Stimulated activated CD4-positive, alpha-beta T cell treated with anti-CD3 and anti-CD28 coated beads, Interleukin-2, amount 100 ng/mL, for 48 hours (primary cell): ENCODE results near the gene CENPT.
A peak's percentile ranks its signal among the peaks of the same experiment; 100 is the strongest.

ENCODE experiments used
- DNase-seq, 2 donors: peaks; one replicate each; pipeline ENCODE4 v3.0.0-alpha.2; 2020

The CENPT gene

DNA sequence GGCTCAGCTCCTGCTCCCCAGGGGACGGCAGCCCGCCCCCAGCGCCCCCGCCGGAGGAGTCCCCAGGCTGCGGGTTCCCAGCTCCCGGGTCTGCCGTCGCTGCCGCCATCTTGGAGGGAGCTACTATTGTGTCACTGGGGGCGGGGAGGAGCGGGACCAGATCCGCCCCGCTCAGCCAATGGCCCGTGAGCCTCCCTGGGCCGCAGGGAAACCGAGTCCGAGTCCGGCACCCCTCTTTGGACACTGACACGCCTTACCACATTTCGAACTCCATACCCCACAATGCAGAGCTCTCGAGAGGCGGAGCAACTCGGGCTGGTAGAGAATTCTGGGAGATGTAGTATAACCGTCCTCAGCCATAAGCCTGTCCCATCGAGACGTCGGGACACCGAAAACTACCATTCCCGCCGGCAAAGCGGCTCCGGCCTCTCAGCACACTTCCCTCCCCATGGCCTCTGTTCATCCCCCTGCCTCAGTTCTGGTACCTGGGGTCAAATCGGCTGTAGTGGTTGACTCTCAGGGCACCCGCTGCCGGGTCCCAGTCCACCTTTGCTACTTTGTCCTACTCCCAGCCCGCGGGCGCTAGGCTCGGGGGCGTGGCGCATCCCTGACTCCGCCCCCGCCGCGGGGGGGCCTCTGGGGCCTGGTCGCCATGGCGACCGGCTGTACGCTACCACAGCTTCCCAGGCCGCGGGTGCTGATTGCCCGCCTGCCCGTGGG lies 40.9 kb downstream of the CENPT start, which contains the start of the genes RANBP10 and TSNAXIP1:
RANBP10 (minus strand) TSS at position 133 of the 720 bp plus-strand sequence; CDS start at position 109, 24 bp downstream.
TSNAXIP1 (plus strand) TSS at position 462 of the 720 bp plus-strand sequence. CDS start 261 bp downstream, outside the sequence.
- peak; percentile 89 to 93 for DNase-seq

DNA sequence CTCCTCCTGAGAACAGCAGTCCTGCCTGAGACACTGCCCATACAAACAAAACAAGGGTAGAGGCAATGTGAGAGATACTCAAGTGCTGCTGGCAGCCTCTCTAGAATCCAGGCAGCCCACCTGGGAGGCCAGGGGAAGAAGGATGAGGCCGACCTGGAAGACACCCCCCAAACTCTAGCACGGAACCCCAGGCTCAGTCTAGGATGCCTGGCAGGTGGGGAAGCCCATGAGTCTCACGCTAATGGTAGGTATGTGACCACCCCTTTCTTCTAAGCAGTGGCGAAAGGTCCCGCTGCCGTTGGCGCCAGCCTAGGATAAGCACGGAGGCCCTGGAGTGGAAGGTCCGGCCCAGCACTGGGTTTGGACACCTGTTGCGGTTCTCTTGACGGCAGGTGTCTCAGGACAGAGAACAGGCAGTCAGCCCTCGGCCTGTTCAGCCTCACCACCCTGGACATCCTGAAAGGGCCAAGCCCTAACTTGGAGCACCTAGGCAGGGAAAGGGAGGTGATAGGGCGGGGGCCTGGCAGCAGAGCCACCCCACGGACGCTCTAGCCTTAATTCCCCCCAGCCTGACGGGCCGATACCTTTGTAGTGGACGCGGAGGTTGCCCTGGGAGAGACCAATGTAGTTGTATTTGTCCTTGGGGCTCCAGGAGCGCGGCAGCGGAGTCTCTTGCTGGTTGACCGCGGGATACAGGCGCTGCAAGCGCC lies 41.6 kb downstream of the CENPT start:
- DNase-seq, result no peak

DNA sequence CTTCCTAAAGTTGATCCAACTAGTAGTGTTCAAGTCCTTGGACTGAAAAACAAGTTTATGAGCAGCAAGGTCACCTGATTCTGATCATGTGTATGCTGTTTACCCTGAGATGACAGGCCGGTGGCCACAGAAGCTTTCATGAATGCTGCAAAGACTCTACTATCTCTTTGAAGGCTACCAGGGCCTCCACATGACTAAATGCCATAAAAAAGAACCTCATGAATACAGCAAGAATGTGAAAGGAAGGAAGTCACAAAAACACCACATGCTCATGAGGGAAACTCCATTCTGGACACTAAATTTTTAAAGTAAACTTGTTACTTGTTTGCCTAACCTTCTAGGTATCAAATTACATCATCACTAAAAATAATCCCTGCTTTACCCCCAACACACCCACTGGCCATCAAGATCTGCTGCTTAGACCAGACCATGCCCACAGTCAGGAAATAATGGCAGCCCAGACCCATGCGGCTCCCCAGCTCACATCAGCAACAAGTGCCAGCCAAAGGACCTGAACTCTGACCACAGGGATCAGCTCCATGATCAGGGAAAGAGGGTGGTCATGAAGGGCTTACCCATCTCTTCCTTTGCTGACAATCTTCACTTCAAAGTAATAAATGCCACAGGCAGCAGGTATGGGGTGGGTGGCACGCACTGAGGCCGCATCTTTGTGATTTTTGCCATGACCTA lies 42.5 kb downstream of the CENPT start:
- DNase-seq, result no peak

DNA sequence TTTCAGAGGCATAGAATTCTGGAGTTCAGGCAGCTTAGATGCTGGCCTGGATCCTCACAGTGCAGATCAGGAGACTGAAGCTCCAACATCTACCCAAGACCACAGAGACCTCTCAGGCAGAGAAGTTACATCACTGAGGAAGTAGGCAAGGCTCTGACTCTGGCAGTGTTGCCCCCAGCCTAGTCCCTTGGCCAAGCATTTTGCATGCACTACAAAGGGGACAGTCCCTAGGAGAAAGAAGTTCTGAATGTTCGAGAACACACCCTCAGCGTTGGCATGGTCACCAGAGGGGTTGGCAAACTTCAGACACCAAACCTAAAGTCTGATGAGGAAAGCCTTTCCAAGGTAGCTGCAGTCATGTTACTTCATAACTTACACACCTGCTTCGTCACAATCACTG lies 43.6 kb downstream of the CENPT start:
- DNase-seq, result no peak

DNA sequence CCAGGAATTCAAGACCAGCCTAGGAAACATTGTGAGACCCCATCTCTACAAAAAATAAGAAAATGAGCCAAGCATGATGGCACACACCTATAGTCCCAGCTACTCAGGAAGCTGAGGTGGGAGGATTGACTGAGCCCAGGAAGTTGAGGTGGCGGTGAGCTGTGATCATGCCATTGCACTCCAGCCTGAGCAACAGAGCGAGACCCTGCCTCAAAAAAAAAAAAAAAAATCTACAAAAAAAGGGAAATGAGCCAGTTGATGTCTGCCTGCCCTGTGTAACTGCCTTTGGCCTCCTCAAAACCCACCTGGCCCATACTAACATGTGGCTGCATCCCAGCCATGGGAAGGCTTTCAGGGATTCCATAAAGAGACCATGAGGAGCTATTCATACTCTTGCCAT lies 45.6 kb downstream of the CENPT start:
- DNase-seq, result no peak

DNA sequence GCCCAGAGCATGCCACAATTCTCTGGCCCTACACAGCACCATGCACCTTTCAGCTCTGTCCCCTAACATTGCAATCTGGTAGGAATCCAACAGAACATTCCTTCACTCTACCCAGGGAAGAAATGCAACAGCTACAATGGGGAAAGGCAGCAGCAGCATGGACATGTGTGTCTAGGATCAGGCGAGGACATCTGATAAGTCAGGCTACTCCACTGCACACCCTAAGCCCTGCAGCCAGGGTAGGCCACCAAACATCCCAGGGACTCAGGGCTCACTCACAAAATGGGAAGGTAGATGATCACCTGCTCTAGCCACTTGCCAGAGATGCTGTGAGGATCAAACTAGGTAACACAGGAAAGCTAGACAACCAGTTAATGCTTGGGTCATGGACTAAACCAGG lies 46.3 kb downstream of the CENPT start:
- no peak for DNase-seq

DNA sequence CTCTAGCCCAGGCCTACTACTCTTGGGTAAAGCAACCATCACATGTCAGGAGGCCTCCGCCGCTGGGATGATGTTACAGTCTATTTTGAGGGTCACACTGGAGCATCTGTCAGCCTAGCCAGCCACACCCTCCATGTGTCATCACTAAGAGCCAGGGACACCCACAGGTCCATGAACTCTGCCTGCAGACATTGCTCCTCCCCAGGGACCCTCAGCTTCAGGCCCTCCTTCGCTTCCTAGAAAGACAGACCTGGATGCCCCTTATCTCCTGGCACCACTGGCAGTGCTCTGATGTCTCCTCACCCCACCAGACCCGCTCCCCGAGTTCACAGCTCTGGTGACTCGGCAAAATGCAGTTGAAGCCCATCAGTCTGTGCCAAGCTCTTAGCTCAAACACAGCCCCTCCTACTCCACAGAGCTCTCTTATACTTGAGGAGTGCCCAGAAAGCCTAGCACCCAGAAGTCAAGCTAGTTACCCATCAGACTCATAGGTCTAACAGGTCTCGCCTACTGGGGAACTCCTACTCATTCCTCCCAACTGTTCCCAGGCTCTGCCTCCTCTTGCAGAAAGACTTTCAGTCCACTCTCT lies 47.1 kb downstream of the CENPT start:
- DNase-seq, result no peak

DNA sequence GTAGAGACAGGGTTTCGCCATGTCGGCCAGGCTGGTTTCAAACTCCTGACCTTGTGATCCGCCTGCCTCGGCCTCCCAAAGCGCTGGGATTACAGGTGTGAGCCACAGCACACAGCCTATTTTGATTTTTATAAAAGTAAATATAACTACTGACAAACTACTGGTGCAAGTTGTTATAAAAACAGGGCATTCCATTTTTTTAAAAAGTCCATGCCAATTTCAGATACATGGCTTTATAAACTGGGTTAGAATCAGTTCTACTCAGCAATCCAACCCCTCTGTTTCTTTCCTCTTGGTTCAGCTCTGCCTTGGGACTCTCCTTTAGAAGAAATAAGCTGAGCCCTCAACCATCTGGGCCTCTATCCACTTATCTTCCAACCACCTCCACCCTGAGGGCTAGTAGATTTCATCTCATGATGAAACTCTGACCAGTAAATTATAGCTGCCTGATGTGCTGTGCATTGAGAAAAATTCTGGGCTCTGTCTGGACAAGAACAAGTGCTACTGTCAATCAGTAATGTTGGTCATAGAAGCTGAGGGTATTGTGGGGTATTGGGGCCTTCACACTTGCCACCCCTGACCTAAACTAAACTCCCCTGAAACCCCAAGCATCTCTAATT lies 51.3 kb downstream of the CENPT start:
- no peak for DNase-seq

DNA sequence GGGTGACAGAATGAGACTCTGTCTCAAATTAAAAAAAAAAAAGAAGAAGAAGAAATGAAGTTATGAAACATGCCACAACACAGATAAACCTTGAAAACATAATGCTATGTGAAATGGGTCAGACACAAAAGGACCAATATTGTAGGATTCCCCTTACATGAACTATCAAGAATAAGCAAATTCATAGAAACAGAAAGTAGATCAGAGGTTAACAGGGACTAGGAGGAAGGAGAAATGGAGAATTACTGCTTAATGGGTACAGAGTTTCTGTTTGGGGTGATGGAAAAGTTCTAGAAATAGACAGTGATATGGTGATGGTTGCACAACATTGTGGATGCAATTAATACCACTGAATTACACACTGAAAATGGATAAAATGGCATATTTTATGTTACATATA lies 57.4 kb downstream of the CENPT start:
- no peak for DNase-seq

DNA sequence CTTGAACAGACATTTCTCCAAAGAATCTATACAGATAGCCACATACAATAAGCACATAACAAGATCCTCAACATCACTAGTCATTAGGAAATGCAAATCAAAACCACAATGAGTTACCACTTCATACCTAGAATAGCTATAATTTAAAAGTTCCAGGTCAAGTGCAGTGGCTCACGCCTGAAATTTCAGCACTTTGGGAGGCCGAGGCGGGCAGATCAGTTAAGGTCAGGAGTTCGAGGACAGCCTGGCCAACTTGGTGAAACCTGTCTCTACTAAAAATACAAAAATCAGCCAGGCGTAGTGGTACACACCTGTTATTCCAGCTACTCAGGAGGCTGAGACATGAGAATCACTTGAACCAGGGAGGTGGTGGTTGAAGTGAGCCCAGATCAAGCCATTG lies 61.0 kb downstream of the CENPT start:
- DNase-seq, result no peak

DNA sequence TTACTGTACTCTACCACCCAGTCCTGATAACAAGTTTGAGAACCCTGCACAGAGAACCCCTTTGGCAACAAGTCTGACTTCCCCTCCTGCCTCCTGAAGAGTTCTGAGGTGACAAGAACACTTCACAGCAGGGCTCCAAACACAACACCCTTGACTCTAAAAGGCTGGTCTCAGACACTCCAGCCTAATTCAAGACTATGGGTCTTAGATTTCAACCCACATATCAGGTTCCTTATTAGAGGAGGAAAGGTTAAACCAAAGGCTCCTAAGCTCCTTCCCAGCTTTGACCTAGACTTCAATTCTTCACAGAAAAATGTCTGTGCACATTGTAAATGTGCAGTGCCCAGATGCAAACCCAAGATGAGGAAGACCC lies 64.2 kb downstream of the CENPT start:
- no peak for DNase-seq

DNA sequence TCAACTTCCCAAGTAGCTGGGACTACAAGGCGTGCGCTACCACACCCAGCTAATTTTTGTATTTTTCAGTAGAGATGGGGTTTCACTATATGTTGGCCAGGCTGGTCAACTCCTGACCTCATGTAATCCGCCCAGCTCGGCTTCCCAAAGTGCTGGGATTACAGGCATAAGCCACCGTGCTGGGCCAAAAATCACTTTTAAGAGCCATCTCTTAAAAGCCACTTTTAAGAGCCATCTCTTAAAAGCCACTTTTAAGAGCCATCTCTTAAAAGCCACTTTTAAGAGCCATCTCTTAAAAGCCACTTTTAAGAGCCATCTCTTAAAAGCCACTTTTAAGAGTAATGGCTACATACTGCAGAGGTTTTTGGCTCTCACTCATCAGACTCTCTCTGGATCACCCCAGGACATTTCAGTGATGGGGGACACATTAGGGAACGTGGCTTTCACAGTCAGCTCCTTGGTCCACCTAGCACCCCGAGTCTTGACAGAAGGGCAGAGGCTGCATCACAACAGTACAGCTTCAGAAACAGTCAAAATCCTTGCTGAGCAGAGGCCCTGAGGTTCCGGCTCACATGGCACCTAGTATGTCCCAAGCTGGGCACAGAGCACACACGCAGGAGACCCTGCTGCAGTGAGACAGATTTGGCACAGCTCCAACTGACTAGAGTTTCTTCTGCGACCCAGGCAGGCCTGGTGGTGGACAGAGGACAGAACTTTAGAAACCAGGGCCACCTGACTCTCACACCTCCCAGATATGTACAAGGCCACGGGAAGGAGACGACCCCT lies 64.7 kb downstream of the CENPT start:
- DNase-seq, result no peak

DNA sequence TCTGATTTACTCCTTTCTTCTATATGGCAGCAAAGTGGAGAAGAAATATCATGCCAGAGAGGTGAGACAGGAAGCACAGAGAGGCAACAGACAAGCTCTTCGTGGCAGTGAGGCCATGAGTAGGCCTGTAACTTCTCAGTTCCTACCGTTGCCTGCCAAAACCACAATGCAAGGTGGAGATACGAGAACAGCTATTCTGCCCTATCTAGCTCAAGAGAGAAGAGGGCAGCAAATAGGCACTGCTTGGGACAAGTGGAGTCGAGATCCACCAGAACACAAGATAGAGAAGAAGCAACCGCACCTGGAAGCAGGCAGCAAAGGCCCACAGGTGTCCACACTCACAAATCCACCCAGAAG lies 66.0 kb downstream of the CENPT start:
- no peak for DNase-seq

DNA sequence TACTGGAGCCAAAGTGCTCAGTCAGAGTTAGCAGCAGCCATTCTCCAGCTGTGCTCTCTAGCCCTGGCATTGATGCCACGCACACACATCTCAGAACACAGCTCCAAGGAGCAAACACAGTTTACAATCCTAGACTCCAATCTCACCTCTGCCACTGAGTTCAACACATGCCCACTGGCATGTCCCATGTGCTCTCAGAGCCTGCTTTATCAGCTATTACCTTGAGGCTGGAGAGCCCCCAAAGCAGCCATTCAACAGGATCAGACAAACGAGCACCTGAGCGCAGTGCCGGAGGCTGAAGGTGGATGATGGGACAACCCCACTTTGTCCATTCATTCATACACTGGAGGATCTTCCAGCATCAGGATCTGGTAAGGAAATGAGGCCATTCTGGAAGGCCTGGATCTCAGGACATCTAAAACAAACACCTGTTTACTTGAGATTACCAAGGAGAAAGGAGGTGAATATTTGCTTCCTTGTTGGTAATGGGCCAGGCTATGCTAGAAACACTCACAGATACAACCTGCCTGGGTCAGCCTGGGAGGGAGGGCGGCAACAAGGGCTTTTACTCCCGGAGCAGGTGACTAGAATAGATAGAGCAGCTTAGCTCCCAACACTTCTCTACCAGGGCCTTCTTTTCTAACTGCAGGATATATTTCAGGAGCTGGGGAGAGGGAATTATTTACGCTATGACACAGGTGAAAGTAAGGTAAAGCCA lies 66.5 kb downstream of the CENPT start:
- no peak for DNase-seq

DNA sequence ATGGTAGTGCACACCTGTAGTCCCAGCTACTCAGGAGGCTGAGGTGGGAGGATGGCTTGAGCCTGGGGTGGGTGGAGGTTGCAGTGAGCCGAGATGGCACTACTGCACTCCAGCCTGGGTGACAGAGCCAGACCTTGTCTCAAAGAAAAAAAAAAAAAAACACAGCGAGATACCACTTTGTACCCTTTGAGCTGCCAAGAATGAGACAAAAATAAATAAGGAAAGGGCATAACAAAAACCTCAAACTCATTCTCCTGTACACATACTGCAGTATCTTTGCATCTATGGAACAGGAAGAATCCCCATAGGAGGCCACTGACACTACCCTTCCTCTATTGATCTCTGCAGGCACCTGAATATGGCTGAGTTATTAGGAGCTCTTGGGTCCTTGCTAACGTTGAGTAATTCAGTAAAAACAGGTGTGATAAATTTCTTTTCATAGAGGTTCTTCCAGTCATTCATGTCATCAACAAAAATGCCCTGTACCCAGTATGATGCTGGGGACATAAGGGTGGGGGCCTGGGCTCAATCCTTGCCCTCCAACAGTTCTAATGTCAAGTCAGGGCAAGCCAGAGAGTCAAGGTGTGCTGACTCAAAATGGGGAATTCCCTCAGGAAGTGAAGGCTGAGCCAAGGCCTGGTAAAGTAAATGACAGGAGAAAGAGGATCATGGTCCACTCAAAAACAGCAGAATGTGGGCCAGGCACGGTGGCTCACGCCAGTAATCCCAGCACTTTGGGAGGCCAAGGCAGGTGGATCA lies 68.1 kb downstream of the CENPT start:
- DNase-seq, result no peak
